GM13977 (cell line): Measurements from ENCODE around the gene CCDC12.

ENCODE experiments used
- DNase-seq: peaks from one replicate; pipeline ENCODE4 v3.0.0; 2012; ENCODE audit warnings: low spot score
- in situ Hi-C: fragments of 300-500 bp; cut with MboI; formaldehyde crosslinking; loops from one replicate; pipeline ENCODE4 v1.12.0; 2022; ENCODE audit warnings: low sequenced_read_pairs, low pct_unique_long_range_greater_than_20kb, mixed read lengths, inconsistent platforms; ENCODE audit not compliant: unreplicated experiment
- TF ChIP-seq, protein P1 (sequence below): IDR thresholded peaks from 2 replicates; pipeline ENCODE4 v1.5.1; 2012; ENCODE audit warnings: mild to moderate bottlenecking, control low read depth; ENCODE audit not compliant: insufficient read depth; ENCODE audit errors: extremely low read depth, missing control alignments

Gene CCDC12

GRCh38 chr3:46883054-46883829 is 93.3 kb downstream of the CCDC12 start:
- peak; percentile 73 for DNase-seq
- in situ Hi-C loops = no loop called here
- TF ChIP-seq, protein P1, sequence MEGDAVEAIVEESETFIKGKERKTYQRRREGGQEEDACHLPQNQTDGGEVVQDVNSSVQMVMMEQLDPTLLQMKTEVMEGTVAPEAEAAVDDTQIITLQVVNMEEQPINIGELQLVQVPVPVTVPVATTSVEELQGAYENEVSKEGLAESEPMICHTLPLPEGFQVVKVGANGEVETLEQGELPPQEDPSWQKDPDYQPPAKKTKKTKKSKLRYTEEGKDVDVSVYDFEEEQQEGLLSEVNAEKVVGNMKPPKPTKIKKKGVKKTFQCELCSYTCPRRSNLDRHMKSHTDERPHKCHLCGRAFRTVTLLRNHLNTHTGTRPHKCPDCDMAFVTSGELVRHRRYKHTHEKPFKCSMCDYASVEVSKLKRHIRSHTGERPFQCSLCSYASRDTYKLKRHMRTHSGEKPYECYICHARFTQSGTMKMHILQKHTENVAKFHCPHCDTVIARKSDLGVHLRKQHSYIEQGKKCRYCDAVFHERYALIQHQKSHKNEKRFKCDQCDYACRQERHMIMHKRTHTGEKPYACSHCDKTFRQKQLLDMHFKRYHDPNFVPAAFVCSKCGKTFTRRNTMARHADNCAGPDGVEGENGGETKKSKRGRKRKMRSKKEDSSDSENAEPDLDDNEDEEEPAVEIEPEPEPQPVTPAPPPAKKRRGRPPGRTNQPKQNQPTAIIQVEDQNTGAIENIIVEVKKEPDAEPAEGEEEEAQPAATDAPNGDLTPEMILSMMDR = no peak

DNA sequence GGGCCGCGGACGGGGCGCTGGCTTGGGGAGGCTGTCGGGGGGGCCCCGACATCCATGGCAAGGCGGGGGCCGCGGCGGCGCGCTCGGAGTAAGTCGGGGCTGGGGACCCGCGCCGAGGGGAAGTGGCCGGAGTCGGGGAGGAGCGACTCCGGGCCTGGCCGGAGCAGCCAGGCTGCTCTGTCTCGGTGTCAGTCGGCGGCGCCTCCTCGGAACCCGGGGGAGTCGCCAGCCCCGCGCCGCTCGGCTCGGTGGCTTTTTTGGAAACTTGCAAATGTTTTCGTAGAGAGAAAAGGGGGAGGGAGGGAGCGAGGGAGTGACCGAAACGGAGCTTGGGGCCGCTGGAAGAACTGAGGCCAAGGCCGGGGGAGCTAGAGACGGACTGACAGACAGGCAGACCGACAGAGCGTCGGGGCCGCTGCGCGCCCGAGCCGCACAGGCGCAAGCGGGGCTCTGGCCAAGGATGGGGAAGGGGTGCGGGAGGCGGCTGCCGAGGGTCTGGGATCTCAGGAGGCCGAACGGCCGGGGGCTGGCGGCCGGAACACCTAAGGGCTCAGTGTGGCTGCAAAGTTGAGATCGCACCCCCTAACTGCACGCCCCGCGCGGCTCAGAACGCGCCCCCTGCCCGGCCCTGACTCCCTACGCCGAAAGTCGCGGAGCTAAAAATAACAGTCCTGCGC is 94.0 kb downstream of the CCDC12 start:
- in situ Hi-C loops = no loop called here
- TF ChIP-seq, protein P1 = no peak
- DNase-seq = peak; percentile 62

GRCh38 chr3:46881596-46882376 is 94.8 kb downstream of the CCDC12 start:
- DNase-seq = no peak
- TF ChIP-seq, protein P1 = no peak
- in situ Hi-C loops = no loop called here

GRCh38 chr3:46880884-46881595 is 95.5 kb downstream of the CCDC12 start:
- TF ChIP-seq, protein P1 = no peak
- in situ Hi-C loops = no loop called here
- no peak for DNase-seq

DNA sequence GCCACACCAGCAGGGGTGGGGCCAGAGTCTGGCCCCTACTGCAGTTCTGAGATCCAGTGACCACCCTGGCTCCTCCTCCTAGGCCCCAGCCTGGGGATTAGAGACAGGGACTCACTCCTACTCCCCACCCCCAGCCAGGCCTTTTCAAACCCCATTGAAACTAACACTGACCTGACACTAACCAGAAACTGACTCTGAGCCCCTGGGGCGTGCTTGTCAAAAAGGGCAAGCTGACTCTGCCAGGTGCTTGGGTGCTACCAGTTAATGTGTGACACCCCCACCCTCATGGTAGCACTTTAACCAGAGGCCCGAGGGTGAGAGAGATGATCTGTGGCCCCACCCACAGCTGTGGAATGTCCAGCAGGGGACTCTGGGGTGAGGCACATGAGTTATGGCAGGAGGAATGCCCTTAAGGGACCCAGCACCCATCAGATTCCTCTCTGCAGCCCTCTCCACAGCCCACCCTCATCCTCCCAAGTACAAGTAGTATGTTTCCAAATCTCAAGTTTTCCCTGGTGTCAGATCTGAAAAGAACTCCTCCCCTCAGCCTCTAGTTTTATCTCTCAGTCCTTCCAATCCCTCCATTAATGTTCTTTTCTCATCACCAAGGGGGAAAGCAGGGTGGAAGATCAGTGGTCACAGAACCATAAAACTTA is 97.6 kb downstream of the CCDC12 start:
- TF ChIP-seq, protein P1 = no peak
- no peak for DNase-seq
- in situ Hi-C loops = no loop called here
